NT2/D1 (cell line): ENCODE data around the gene LRRC75A.
"Not testable (repeated sequence)": the region's sequence is repeated elsewhere in the genome, so short reads cannot be mapped to it uniquely, and the experiment has no call there.

Experiments used
- DNase-seq: peaks from one replicate; pipeline ENCODE4 v3.0.0-alpha.2; 2011; ENCODE audit warnings: low read depth, low spot score
- H3K27me3 ChIP-seq: 2 replicates; pipeline ENCODE4 v1.6.0; 2011; ENCODE audit warnings: mild to moderate bottlenecking; ENCODE audit not compliant: insufficient read length, insufficient read depth
- H3K36me3 ChIP-seq: 2 replicates; pipeline ENCODE4 v1.6.1; 2011; ENCODE audit warnings: mild to moderate bottlenecking, low read length, mixed read lengths; ENCODE audit not compliant: insufficient read depth, insufficient read length
- H3K4me1 ChIP-seq: 2 replicates; pipeline ENCODE4 v1.5.1; 2011; ENCODE audit not compliant: insufficient read depth, insufficient read length
- H3K4me3 ChIP-seq: 2 replicates; pipeline ENCODE4 v1.5.1; 2011; ENCODE audit warnings: low read depth; ENCODE audit not compliant: insufficient read length
- H3K9ac ChIP-seq: 2 replicates; pipeline ENCODE4 v1.6.0; 2011; ENCODE audit warnings: low read depth; ENCODE audit not compliant: insufficient read length
- H3K9me3 ChIP-seq: 2 replicates; pipeline ENCODE4 v1.5.1; 2011; ENCODE audit warnings: mild to moderate bottlenecking, low read length; ENCODE audit not compliant: insufficient read depth
- SUZ12 ChIP-seq: IDR thresholded peaks from 2 replicates; pipeline ENCODE4 v1.6.1; 2011; ENCODE audit not compliant: insufficient read length, insufficient read depth; ENCODE audit errors: extremely low read depth
- YY1 ChIP-seq: IDR thresholded peaks from 2 replicates; pipeline ENCODE4 v1.6.1; 2011; ENCODE audit not compliant: insufficient read length, insufficient read depth
- ZNF274 ChIP-seq: IDR thresholded peaks from 2 replicates; pipeline ENCODE4 v1.6.1; 2011; ENCODE audit warnings: mild to moderate bottlenecking, low read depth, low read length

LRRC75A gene

GRCh38 chr17:16442141-16442540, 49.9 kb downstream of the LRRC75A start:
- DNase-seq = no peak
- Histone ChIP-seq H3K4me1 (peaks cover 11% of the 10 kb centered on the region), H3K9ac (peak overlapping the region; percentile 95), H3K36me3 (peaks cover 74% of the 10 kb centered on the region), H3K4me3 (peak overlapping the region; percentile 91), H3K27me3 (no peaks in the 10 kb centered on the region), H3K9me3 (no peaks in the 10 kb centered on the region)
- TF ChIP-seq YY1 (no peak), SUZ12 (no peak), ZNF274 (no peak)

- Histone ChIP-seq H3K9me3 (no peaks in the 10 kb centered on the region), H3K36me3 (peaks cover 65% of the 10 kb centered on the region), H3K9ac (peak overlapping the region; percentile 95), H3K4me1 (peaks cover 9% of the 10 kb centered on the region), H3K27me3 (no peaks in the 10 kb centered on the region), H3K4me3 (peak overlapping the region; percentile 91)
- TF ChIP-seq YY1 = no peak
- TF ChIP-seq SUZ12 = no peak
- no peak for TF ChIP-seq ZNF274
- no peak for DNase-seq
Observed at GRCh38 chr17:16440901-16441629, 50.9 kb downstream of the LRRC75A start.

GRCh38 chr17:16440354-16440753, 51.6 kb downstream of the LRRC75A start:
- Histone ChIP-seq H3K4me1 (peaks cover 11% of the 10 kb centered on the region), H3K9ac (peak overlapping the region; percentile 95), H3K36me3 (peaks cover 60% of the 10 kb centered on the region), H3K4me3 (peak overlapping the region; percentile 91)
- DNase-seq, H3K9me3 ChIP-seq, H3K27me3 ChIP-seq: not testable (repeated sequence)

- H3K9me3 ChIP-seq = no peaks in the 10 kb centered on the region
- no peaks in the 10 kb centered on the region for H3K27me3 ChIP-seq
- no peak for TF ChIP-seq YY1
- no peak for TF ChIP-seq SUZ12
- TF ChIP-seq ZNF274 = no peak
- peak overlapping the region; percentile 95 for H3K9ac ChIP-seq
- H3K4me3 ChIP-seq = peak overlapping the region; percentile 91
- peaks cover 59% of the 10 kb centered on the region for H3K36me3 ChIP-seq
- no peak for DNase-seq
- H3K4me1 ChIP-seq = peaks cover 15% of the 10 kb centered on the region
Observed at GRCh38 chr17:16439811-16440351, 52.1 kb downstream of the LRRC75A start.

- Histone ChIP-seq H3K36me3 (peaks cover 55% of the 10 kb centered on the region), H3K4me3 (peak overlapping the region; percentile 91), H3K9me3 (no peaks in the 10 kb centered on the region), H3K9ac (peak overlapping the region; percentile 95), H3K27me3 (no peaks in the 10 kb centered on the region), H3K4me1 (peaks cover 17% of the 10 kb centered on the region)
- no peak for DNase-seq
- TF ChIP-seq SUZ12 (no peak), YY1 (no peak), ZNF274 (no peak)
Observed at GRCh38 chr17:16439303-16439791, 52.6 kb downstream of the LRRC75A start.

GRCh38 chr17:16438557-16439302, 53.3 kb downstream of the LRRC75A start:
- TF ChIP-seq YY1 (peak; percentile 54), SUZ12 (no peak)
- Histone ChIP-seq H3K9ac (peak overlapping the region; percentile 95), H3K4me3 (peak overlapping the region; percentile 91), H3K9me3 (no peaks in the 10 kb centered on the region), H3K36me3 (peaks cover 48% of the 10 kb centered on the region), H3K4me1 (peaks cover 12% of the 10 kb centered on the region), H3K27me3 (no peaks in the 10 kb centered on the region)
- DNase-seq = peak; percentile 96

- H3K9ac ChIP-seq = peak overlapping the region; percentile 87
- TF ChIP-seq SUZ12 (no peak), YY1 (no peak), ZNF274 (no peak)
- H3K27me3 ChIP-seq = no peaks in the 10 kb centered on the region
- H3K4me3 ChIP-seq = peak overlapping the region; percentile 38
- peaks cover 43% of the 10 kb centered on the region for H3K36me3 ChIP-seq
- peaks cover 10% of the 10 kb centered on the region for H3K4me1 ChIP-seq
- H3K9me3 ChIP-seq = no peaks in the 10 kb centered on the region
- DNase-seq = no peak
Observed at GRCh38 chr17:16438173-16438556, 53.8 kb downstream of the LRRC75A start.
